GM12878 (cell line): ENCODE results near the gene BCKDK.

ENCODE experiments used
- RB1 ChIP-seq: fragments of 450-650 bp; formaldehyde crosslinking; IDR thresholded peaks from 2 replicates; pipeline ENCODE4 v1.6.1; 2017; ENCODE audit warnings: mild to moderate bottlenecking, borderline replicate concordance
- TF ChIP-seq, protein P1 (sequence below): fragments of 450-650 bp; IDR thresholded peaks from 2 replicates; pipeline ENCODE4 v1.6.1; 2018; ENCODE audit warnings: borderline replicate concordance, mild to moderate bottlenecking; ENCODE audit not compliant: partially characterized antibody

DNA sequence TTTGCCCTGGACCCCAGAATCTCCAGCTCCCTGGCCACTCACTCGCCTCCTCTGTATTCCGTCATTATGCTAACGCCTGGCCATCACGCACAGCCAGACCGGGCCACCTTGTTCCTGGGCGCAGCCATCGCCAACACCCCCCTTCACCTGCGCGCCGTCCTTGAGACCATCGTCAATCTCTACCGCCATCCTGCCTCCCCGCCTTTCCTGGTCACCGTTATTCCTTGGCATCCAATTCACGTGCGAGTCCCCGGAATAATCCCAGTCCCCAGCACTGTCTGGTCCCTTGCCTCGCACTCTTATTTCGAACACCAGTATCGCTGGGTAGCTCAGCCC is 14.1 kb upstream of the BCKDK start:
- TF ChIP-seq, protein P1, sequence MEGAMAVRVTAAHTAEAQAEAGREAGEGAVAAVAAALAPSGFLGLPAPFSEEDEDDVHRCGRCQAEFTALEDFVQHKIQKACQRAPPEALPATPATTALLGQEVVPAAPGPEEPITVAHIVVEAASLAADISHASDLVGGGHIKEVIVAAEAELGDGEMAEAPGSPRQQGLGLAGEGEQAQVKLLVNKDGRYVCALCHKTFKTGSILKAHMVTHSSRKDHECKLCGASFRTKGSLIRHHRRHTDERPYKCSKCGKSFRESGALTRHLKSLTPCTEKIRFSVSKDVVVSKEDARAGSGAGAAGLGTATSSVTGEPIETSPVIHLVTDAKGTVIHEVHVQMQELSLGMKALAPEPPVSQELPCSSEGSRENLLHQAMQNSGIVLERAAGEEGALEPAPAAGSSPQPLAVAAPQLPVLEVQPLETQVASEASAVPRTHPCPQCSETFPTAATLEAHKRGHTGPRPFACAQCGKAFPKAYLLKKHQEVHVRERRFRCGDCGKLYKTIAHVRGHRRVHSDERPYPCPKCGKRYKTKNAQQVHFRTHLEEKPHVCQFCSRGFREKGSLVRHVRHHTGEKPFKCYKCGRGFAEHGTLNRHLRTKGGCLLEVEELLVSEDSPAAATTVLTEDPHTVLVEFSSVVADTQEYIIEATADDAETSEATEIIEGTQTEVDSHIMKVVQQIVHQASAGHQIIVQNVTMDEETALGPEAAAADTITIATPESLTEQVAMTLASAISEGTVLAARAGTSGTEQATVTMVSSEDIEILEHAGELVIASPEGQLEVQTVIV, result no peak
- no peak for TF ChIP-seq RB1
